ENCODE results near the gene IREB2. TPM values are rescaled to one million over a fixed set of nuclear protein-coding genes. Genes with fewer than 3 reads are reported as not detected.

Gene IREB2
- total RNA-seq, 1 donor from 2014 or later = 82.4 TPM

GRCh38 chr15:78411061-78411460 lies 27.0 kb upstream of the IREB2 start:
- H3K9me3 Mint-ChIP-seq (ENCODE audit: unreplicated experiment) = no peaks in the 10 kb centered on the region
- no peak for TF ChIP-seq CTCF (IDR thresholded peaks at IDR 0.05; ENCODE audit: partially characterized antibody, unreplicated experiment)
- H3K4me3 Mint-ChIP-seq (ENCODE audit: unreplicated experiment) = no peak overlapping the region
- no peaks in the 10 kb centered on the region for H3K4me1 Mint-ChIP-seq (ENCODE audit: low read depth, unreplicated experiment)
- no peaks in the 10 kb centered on the region for H3K27me3 Mint-ChIP-seq (ENCODE audit: unreplicated experiment)
- H3K27ac Mint-ChIP-seq (ENCODE audit: unreplicated experiment) = no peak overlapping the region
- DNase-seq = no peak
- no peaks in the 10 kb centered on the region for H3K36me3 Mint-ChIP-seq (ENCODE audit: unreplicated experiment)

DNA sequence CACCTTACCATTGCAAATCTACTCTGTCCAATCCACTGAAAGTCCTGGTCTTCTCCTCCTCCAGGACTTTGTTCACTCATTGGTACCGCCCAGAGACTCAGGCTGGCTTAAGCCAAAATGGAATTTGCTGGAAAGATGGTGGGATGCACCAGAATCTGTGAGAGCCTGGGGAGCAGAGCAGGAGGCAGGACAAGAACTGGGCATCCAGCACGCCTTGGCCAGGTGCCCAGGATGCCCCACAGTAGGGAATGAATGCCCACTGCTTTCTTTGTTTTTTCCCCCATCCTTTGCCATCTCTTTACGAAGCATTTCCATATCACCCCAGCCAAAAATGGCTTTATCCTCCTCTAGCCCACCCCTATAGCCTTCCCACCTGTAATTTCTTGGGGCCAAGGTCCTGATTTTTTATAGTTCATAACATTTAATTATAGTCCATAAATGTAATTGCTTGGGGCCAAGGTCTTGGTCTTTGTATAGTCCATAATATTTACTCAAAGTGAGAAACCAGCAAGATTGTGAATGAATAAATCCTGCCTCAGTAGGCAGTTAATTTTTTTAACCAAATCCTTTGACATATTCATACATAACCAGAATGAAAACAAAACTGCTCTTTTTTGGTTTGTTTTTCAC lies 23.3 kb upstream of the IREB2 start:
- Mint-ChIP-seq H3K4me3 (ENCODE audit: unreplicated experiment) (no peak overlapping the region), H3K4me1 (ENCODE audit: low read depth, unreplicated experiment) (no peaks in the 10 kb centered on the region), H3K27me3 (ENCODE audit: unreplicated experiment) (peaks cover 5% of the 10 kb centered on the region), H3K36me3 (ENCODE audit: unreplicated experiment) (peaks cover 5% of the 10 kb centered on the region), H3K9me3 (ENCODE audit: unreplicated experiment) (no peaks in the 10 kb centered on the region), H3K27ac (ENCODE audit: unreplicated experiment) (no peak overlapping the region)
- TF ChIP-seq CTCF (IDR thresholded peaks at IDR 0.05; ENCODE audit: partially characterized antibody, unreplicated experiment) = no peak
- no peak for DNase-seq

DNA sequence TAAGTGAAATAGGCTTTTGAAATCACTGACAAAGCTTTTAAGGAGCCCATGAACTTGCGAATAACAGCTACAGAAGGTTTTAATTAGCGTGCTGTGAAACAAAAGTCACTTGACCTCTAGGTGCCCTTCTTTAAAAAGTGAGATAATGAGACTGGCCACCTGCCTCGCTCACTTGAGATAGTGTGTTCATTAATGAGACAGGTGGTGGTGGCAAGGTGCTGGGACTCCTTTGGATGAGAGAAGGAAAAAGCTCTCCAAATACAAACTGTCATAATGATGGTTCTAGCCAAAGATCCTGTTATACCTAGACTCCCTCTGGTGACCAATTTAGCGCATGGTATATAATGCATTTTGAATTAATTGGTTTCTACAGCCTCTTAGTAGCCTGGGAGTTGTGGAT lies 22.7 kb upstream of the IREB2 start:
- no peak overlapping the region for H3K27ac Mint-ChIP-seq (ENCODE audit: unreplicated experiment)
- H3K4me3 Mint-ChIP-seq (ENCODE audit: unreplicated experiment) = no peak overlapping the region
- peaks cover 5% of the 10 kb centered on the region for H3K36me3 Mint-ChIP-seq (ENCODE audit: unreplicated experiment)
- TF ChIP-seq CTCF (IDR thresholded peaks at IDR 0.05; ENCODE audit: partially characterized antibody, unreplicated experiment) = no peak
- no peaks in the 10 kb centered on the region for H3K9me3 Mint-ChIP-seq (ENCODE audit: unreplicated experiment)
- H3K27me3 Mint-ChIP-seq (ENCODE audit: unreplicated experiment) = peaks cover 5% of the 10 kb centered on the region
- DNase-seq = no peak
- no peaks in the 10 kb centered on the region for H3K4me1 Mint-ChIP-seq (ENCODE audit: low read depth, unreplicated experiment)

DNA sequence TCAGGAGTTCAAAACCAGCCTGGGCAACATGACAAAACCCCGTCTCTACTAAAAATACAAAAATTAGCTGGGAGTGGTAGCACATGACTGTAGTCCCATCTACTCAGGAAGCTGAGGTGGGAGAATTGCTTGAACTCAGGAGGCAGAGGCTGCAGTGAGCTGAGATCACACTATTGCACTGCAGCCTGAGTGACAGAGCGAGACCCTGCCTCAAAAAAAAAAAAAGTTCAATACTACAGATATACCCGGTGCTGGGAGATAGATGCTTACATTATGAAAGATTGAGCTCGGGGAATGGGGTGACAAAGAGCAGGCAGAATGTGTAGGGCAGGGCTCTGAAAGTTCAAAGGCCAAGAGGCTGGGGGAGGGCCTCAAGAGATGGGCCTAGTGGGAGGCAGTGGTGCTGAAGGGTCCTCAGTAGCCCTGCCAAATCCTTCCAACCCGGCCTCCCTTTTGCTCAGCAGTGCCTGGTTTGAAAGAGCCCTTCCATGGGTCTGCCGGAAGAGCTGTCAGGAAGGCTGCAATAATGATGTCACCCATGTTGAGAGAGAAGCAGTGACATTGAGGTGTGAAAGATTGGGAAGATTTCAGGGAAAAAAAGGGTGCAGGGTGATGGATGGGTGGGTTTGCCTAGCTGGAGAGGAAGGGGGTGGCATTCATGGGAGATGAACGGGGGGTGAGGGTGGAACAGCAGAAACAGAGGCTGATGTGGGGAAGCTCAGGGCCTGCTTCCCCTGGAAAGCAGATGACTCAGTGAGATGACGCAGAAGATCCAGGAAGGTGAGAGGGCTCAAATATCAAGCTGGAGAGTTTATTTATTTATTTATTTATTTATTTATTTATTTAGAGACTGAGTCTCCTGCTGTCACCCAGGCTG lies 20.0 kb upstream of the IREB2 start:
- Mint-ChIP-seq H3K4me1 (ENCODE audit: low read depth, unreplicated experiment) (no peaks in the 10 kb centered on the region), H3K4me3 (ENCODE audit: unreplicated experiment) (no peak overlapping the region), H3K9me3 (ENCODE audit: unreplicated experiment) (peaks cover 4% of the 10 kb centered on the region), H3K27ac (ENCODE audit: unreplicated experiment) (no peak overlapping the region), H3K27me3 (ENCODE audit: unreplicated experiment) (peaks cover 5% of the 10 kb centered on the region), H3K36me3 (ENCODE audit: unreplicated experiment) (peaks cover 5% of the 10 kb centered on the region)
- DNase-seq = no peak
- TF ChIP-seq CTCF (IDR thresholded peaks at IDR 0.05; ENCODE audit: partially characterized antibody, unreplicated experiment) = no peak

- Mint-ChIP-seq H3K27ac (ENCODE audit: unreplicated experiment) (no peak overlapping the region), H3K27me3 (ENCODE audit: unreplicated experiment) (peaks cover 5% of the 10 kb centered on the region), H3K36me3 (ENCODE audit: unreplicated experiment) (peaks cover 5% of the 10 kb centered on the region), H3K4me3 (ENCODE audit: unreplicated experiment) (no peak overlapping the region), H3K4me1 (ENCODE audit: low read depth, unreplicated experiment) (peaks cover 2% of the 10 kb centered on the region), H3K9me3 (ENCODE audit: unreplicated experiment) (peaks cover 4% of the 10 kb centered on the region)
- DNase-seq = no peak
- no peak for TF ChIP-seq CTCF (IDR thresholded peaks at IDR 0.05; ENCODE audit: partially characterized antibody, unreplicated experiment)
Observed at GRCh38 chr15:78418686-78419085, 19.3 kb upstream of the IREB2 start.

Measured in glutamatergic neuron (in vitro differentiated cells).